ENCODE data around the gene PLEKHS1.

Gene PLEKHS1

GRCh38 chr10:113720386-113720785 is 31.1 kb upstream of the PLEKHS1 start:
- TF ChIP-seq, protein P1, sequence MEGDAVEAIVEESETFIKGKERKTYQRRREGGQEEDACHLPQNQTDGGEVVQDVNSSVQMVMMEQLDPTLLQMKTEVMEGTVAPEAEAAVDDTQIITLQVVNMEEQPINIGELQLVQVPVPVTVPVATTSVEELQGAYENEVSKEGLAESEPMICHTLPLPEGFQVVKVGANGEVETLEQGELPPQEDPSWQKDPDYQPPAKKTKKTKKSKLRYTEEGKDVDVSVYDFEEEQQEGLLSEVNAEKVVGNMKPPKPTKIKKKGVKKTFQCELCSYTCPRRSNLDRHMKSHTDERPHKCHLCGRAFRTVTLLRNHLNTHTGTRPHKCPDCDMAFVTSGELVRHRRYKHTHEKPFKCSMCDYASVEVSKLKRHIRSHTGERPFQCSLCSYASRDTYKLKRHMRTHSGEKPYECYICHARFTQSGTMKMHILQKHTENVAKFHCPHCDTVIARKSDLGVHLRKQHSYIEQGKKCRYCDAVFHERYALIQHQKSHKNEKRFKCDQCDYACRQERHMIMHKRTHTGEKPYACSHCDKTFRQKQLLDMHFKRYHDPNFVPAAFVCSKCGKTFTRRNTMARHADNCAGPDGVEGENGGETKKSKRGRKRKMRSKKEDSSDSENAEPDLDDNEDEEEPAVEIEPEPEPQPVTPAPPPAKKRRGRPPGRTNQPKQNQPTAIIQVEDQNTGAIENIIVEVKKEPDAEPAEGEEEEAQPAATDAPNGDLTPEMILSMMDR (IDR thresholded peaks at IDR 0.05; ENCODE audit: control insufficient read depth, insufficient read depth, low read depth, low read length, missing control alignments): no peak
- no peak for DNase-seq (ENCODE audit: low read depth)

GRCh38 chr10:113732160-113732881 is 19.2 kb upstream of the PLEKHS1 start:
- TF ChIP-seq, protein P1 (IDR thresholded peaks at IDR 0.05; ENCODE audit: control insufficient read depth, insufficient read depth, low read depth, low read length, missing control alignments): no peak
- no peak overlapping the region for H3K4me3 ChIP-seq (ENCODE audit: control insufficient read depth, low read depth, low read length)
- DNase-seq (ENCODE audit: low read depth): no peak

More at GRCh38 chr10:113720386-113720785, 31.1 kb upstream of the PLEKHS1 start:
- H3K4me3 ChIP-seq (ENCODE audit: control insufficient read depth, low read depth, low read length): no peak overlapping the region

GRCh38 chr10:113732966-113733365 is 18.5 kb upstream of the PLEKHS1 start:
- DNase-seq (ENCODE audit: low read depth): no peak
- TF ChIP-seq, protein P1 (IDR thresholded peaks at IDR 0.05; ENCODE audit: control insufficient read depth, insufficient read depth, low read depth, low read length, missing control alignments): no peak
- H3K4me3 ChIP-seq (ENCODE audit: control insufficient read depth, low read depth, low read length): no peak overlapping the region

DNA sequence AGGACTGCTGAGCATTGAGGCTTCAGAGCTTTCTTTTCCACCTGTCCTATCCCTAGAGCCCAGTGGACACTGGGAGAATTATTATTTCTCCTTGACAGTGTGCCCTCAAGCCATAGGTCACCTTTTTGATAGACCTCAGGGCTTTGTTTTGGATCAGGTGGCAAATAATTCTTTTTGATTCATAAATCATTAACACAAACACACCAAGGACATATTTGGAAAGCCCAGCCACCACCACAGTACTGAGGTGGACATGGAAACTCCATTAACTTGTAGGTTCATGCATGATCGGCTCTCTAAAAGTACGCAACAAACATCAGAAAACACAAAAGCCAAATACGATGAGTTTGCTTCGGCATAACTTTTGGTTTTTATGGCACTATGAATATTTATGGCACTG is 17.8 kb upstream of the PLEKHS1 start:
- TF ChIP-seq, protein P1 (IDR thresholded peaks at IDR 0.05; ENCODE audit: control insufficient read depth, insufficient read depth, low read depth, low read length, missing control alignments): no peak
- no peak overlapping the region for H3K4me3 ChIP-seq (ENCODE audit: control insufficient read depth, low read depth, low read length)
- DNase-seq (ENCODE audit: low read depth): no peak

GRCh38 chr10:113735913-113736312 is 15.6 kb upstream of the PLEKHS1 start:
- TF ChIP-seq, protein P1 (IDR thresholded peaks at IDR 0.05; ENCODE audit: control insufficient read depth, insufficient read depth, low read depth, low read length, missing control alignments): no peak
- H3K4me3 ChIP-seq (ENCODE audit: control insufficient read depth, low read depth, low read length): no peak overlapping the region
- DNase-seq (ENCODE audit: low read depth): no peak

DNA sequence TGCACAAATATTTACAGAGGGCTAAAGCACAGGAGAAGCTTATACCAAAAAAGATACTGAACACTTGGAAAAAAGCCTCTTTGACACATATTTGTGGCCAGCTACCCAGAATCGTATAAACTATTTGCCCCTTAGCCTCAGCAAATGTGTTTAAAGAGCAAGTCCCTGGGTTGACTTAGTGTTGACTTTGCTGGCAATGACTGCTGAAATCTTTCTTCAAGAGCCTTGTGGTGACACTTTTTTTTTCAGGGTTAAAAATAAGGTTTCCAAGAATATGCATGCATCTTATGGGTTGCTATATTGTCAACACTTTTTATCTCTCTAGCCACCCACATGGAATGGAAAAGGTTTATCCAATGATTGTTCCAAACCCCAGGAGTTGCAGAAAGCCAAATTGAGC is 14.9 kb upstream of the PLEKHS1 start:
- H3K4me3 ChIP-seq (ENCODE audit: control insufficient read depth, low read depth, low read length): no peak overlapping the region
- DNase-seq (ENCODE audit: low read depth): no peak
- TF ChIP-seq, protein P1 (IDR thresholded peaks at IDR 0.05; ENCODE audit: control insufficient read depth, insufficient read depth, low read depth, low read length, missing control alignments): no peak

Data from AG09309 (cell line).